ENCODE measurements around the gene XYLT1.
"Not testable (repeated sequence)": the region's sequence is repeated elsewhere in the genome, so short reads cannot be mapped to it uniquely, and the experiment has no call there.

Gene XYLT1

DNA sequence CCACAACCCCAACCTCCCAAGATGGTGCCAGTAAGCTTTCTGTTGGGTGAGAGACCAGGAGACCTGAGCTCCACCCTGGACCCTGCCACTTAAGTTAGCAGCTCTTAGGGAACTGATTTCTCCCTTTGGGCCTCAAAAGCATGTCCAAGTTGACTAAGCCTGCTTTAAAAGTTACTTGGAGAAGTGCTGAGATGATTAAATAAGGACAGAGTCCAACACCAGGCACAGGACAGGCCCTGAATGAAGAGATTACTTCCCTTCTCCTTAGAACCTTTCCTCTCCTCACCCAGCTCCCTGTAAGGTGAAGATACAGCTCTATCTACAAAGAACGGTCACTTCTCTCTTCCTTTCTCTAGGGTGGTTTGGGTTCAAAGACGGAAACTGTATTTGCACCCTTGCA is 162.6 kb downstream of the XYLT1 start:
- Histone ChIP-seq H3K4me3 (ENCODE audit: low read depth, low read length) (no peak overlapping the region), H3K27ac (no peak overlapping the region)
- TF ChIP-seq, protein P1, sequence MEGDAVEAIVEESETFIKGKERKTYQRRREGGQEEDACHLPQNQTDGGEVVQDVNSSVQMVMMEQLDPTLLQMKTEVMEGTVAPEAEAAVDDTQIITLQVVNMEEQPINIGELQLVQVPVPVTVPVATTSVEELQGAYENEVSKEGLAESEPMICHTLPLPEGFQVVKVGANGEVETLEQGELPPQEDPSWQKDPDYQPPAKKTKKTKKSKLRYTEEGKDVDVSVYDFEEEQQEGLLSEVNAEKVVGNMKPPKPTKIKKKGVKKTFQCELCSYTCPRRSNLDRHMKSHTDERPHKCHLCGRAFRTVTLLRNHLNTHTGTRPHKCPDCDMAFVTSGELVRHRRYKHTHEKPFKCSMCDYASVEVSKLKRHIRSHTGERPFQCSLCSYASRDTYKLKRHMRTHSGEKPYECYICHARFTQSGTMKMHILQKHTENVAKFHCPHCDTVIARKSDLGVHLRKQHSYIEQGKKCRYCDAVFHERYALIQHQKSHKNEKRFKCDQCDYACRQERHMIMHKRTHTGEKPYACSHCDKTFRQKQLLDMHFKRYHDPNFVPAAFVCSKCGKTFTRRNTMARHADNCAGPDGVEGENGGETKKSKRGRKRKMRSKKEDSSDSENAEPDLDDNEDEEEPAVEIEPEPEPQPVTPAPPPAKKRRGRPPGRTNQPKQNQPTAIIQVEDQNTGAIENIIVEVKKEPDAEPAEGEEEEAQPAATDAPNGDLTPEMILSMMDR (IDR thresholded peaks at IDR 0.05; ENCODE audit: low read depth, low read length) = no peak

GRCh38 chr16:17307504-17307903 is 163.3 kb downstream of the XYLT1 start:
- no peak overlapping the region for H3K4me3 ChIP-seq (ENCODE audit: low read depth, low read length)
- TF ChIP-seq, protein P1 (IDR thresholded peaks at IDR 0.05; ENCODE audit: low read depth, low read length) = no peak
- no peaks in the 10 kb centered on the region for H3K36me3 ChIP-seq
- H3K27ac ChIP-seq = no peak overlapping the region
- no peaks in the 10 kb centered on the region for H3K27me3 ChIP-seq (ENCODE audit: insufficient read depth, low read depth, severe bottlenecking)
- no peaks in the 10 kb centered on the region for H3K9me3 ChIP-seq (ENCODE audit: severe bottlenecking)
- no peak for DNase-seq

More for the DNA sequence above, 162.6 kb downstream of the XYLT1 start:
- Histone ChIP-seq H3K36me3 (no peaks in the 10 kb centered on the region), H3K9me3 (ENCODE audit: severe bottlenecking) (no peaks in the 10 kb centered on the region), H3K27me3 (ENCODE audit: insufficient read depth, low read depth, severe bottlenecking) (no peaks in the 10 kb centered on the region)
- no peak for DNase-seq

- no peaks in the 10 kb centered on the region for H3K27me3 ChIP-seq (ENCODE audit: insufficient read depth, low read depth, severe bottlenecking)
- no peak overlapping the region for H3K4me3 ChIP-seq (ENCODE audit: low read depth, low read length)
- no peak for DNase-seq
- TF ChIP-seq, protein P1 (IDR thresholded peaks at IDR 0.05; ENCODE audit: low read depth, low read length) = no peak
- no peaks in the 10 kb centered on the region for H3K36me3 ChIP-seq
- H3K27ac ChIP-seq = no peak overlapping the region
- no peaks in the 10 kb centered on the region for H3K9me3 ChIP-seq (ENCODE audit: severe bottlenecking)
Observed at GRCh38 chr16:17306745-17307144, 164.0 kb downstream of the XYLT1 start.

- H3K9me3 ChIP-seq (ENCODE audit: severe bottlenecking); H3K27me3 ChIP-seq (ENCODE audit: insufficient read depth, low read depth, severe bottlenecking); H3K36me3 ChIP-seq; H3K27ac ChIP-seq; DNase-seq; H3K4me3 ChIP-seq (ENCODE audit: low read depth, low read length): not testable (repeated sequence)
Observed at GRCh38 chr16:17306211-17306610, 164.5 kb downstream of the XYLT1 start.

GRCh38 chr16:17305694-17306093 is 165.1 kb downstream of the XYLT1 start:
- Histone ChIP-seq H3K27ac (no peak overlapping the region), H3K9me3 (ENCODE audit: severe bottlenecking) (no peaks in the 10 kb centered on the region), H3K4me3 (ENCODE audit: low read depth, low read length) (no peak overlapping the region), H3K36me3 (no peaks in the 10 kb centered on the region), H3K27me3 (ENCODE audit: insufficient read depth, low read depth, severe bottlenecking) (no peaks in the 10 kb centered on the region)
- no peak for DNase-seq
- TF ChIP-seq, protein P1 (IDR thresholded peaks at IDR 0.05; ENCODE audit: low read depth, low read length) = no peak

GRCh38 chr16:17304491-17305119 is 166.2 kb downstream of the XYLT1 start:
- Histone ChIP-seq H3K9me3 (ENCODE audit: severe bottlenecking) (no peaks in the 10 kb centered on the region), H3K27ac (no peak overlapping the region), H3K36me3 (no peaks in the 10 kb centered on the region), H3K27me3 (ENCODE audit: insufficient read depth, low read depth, severe bottlenecking) (no peaks in the 10 kb centered on the region), H3K4me3 (ENCODE audit: low read depth, low read length) (no peak overlapping the region)
- TF ChIP-seq, protein P1 (IDR thresholded peaks at IDR 0.05; ENCODE audit: low read depth, low read length) = no peak
- DNase-seq = no peak

All from WERI-Rb-1 (cell line).